Aorta (tissue), 5 donors: ENCODE data around the gene HNRNPA2B1. TPM values are rescaled to one million over a fixed set of nuclear protein-coding genes. Genes with fewer than 3 reads are reported as not detected.
"Not testable (repeated sequence)": the region's sequence is repeated elsewhere in the genome, so short reads cannot be mapped to it uniquely, and the experiment has no call there.

ENCODE experiments used
- ATAC-seq: fragments of 200-7000 bp; cut with Tn5 transposase; one replicate; pipeline ENCODE4 v1.9.1; 2022; ENCODE audit warnings: moderate library complexity; ENCODE audit not compliant: low FRiP score
- DNase-seq, 2 donors: peaks; one replicate each; pipeline ENCODE4 v3.0.0-alpha.2; 2020
- H3K27ac ChIP-seq, 2 donors: one replicate each; pipeline ENCODE4 v1.5.1; 2013; ENCODE audit warnings: low read length in 2 of 2, mild to moderate bottlenecking in 2 of 2, moderate library complexity in 2 of 2, control low read depth in 1 of 2, inconsistent platforms in 1 of 2, low read depth in 1 of 2
- H3K27me3 ChIP-seq, 2 donors: one replicate each; pipeline ENCODE4 v1.6.1; 2013; ENCODE audit warnings: control low read depth in 1 of 2, low read length in 1 of 2, mild to moderate bottlenecking in 1 of 2, moderate library complexity in 1 of 2; ENCODE audit not compliant: insufficient read depth in 2 of 2, control insufficient read depth in 1 of 2
- H3K36me3 ChIP-seq, 2 donors: one replicate each; pipeline ENCODE4 v1.6.1; 2013; ENCODE audit warnings: control low read depth in 1 of 2, low read length in 1 of 2, mild to moderate bottlenecking in 1 of 2; ENCODE audit not compliant: insufficient read depth in 2 of 2, control insufficient read depth in 1 of 2
- H3K4me1 ChIP-seq, 2 donors: one replicate each; pipeline ENCODE4 v1.6.1; 2013; ENCODE audit warnings: low read length in 2 of 2, control low read depth in 1 of 2, mild to moderate bottlenecking in 1 of 2, moderate library complexity in 1 of 2; ENCODE audit not compliant: insufficient read depth in 2 of 2, control insufficient read depth in 1 of 2
- H3K4me3 ChIP-seq, 2 donors: one replicate each; pipeline ENCODE4 v1.5.1; 2013; ENCODE audit warnings: low read length in 2 of 2, control low read depth in 1 of 2, mild to moderate bottlenecking in 1 of 2
- H3K9me3 ChIP-seq: one replicate; pipeline ENCODE4 v1.6.1; 2013; ENCODE audit warnings: mild to moderate bottlenecking, low read length; ENCODE audit not compliant: control insufficient read depth
- WGBS, 2 donors: extraction: QIAGEN DNeasy Blood & Tissue Kit; methylation state at CpG; one replicate each; pipeline ENCODE4 v1.1.7; 2013; 5-methylcytosine and 5-hydroxymethylcytosine counted together
- intact Hi-C, 2 donors: fragments of 100-400 bp; cut with DNase I; formaldehyde crosslinking; loops; one replicate each; pipeline versions ENCODE4 v1.14.2 to v1.15.0; 2022
- polyA plus RNA-seq, 2 donors: library from polyadenylated mRNA; stranded (reverse); fragments of 200-250 nt; gene quantifications; one replicate each; pipeline ENCODE4 v1.2.3, GENCODE V29; 2013
- total RNA-seq, 2 donors: library from RNA; stranded (reverse); fragmentation: NEBNext Ultra II Directional; extraction: Animal tissue kit (Norgen Biotek cat#: 25700); gene quantifications; one replicate each; pipeline ENCODE4 v1.2.1, GENCODE V29; 2021
- donor health status: healthy with polysubstance abuse.
- donor health status: Bipolar disorder and iron deficiency.
- donor health status: DM: no; HTN: no; CAD: no.
- donor health status: DM: no; HTN: no; CAD: no.
- donor health status: DM: yes; HTN: yes; CAD: no.

The HNRNPA2B1 gene
- total and polyA plus RNA-seq, 4 donors = 332 to 392 (median 350) TPM

DNA sequence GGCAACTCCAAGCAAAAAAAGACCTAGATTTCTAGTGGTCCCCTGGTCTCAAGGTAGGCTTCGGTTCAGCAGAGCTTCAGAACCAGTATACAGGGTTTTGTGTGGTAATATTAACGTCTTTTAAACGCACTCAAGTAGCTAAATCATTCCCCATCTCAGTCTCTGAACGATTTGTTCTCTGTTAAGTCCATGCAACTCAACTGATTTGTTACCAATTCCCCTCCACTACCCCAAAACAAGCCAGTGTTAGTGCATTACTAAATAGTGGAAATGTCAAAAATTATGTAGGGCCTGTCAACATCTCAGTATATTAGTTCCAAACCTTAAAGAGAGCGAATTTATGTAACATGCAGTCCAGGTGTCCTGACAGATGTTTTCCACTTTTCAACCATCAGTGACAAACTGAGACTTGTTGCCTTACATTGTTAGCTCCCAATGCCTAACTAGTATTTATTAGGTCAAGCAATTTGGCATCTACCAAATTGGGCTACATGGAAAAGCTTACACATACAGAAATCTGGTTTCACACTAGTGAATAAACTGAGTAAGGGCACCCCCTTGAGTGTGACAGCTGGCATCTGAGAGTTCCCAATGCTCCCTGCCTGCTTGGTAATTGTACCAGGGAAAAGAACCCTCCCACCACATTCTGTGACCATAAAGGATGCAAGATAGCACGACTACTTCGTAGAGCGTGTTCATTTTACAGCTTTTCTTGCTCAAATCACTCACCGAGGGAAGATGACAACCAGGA is 12.2 kb downstream of the HNRNPA2B1 start:
- Histone ChIP-seq H3K4me1 (peaks cover 0 to 6% of the 10 kb centered on the region in 2 donors), H3K36me3 (peaks cover 7 to 8% of the 10 kb centered on the region in 2 donors), H3K4me3 (no peak overlapping the region), H3K27me3 (no peaks in the 10 kb centered on the region), H3K9me3 (no peaks in the 10 kb centered on the region), H3K27ac (no peak overlapping the region)
- intact Hi-C loops = no loop called here
- WGBS, 2 donors = 87 to 89% methylated on average over 9 of the region's 9 CpGs
- ATAC-seq (no peak), DNase-seq (no peak)

DNA sequence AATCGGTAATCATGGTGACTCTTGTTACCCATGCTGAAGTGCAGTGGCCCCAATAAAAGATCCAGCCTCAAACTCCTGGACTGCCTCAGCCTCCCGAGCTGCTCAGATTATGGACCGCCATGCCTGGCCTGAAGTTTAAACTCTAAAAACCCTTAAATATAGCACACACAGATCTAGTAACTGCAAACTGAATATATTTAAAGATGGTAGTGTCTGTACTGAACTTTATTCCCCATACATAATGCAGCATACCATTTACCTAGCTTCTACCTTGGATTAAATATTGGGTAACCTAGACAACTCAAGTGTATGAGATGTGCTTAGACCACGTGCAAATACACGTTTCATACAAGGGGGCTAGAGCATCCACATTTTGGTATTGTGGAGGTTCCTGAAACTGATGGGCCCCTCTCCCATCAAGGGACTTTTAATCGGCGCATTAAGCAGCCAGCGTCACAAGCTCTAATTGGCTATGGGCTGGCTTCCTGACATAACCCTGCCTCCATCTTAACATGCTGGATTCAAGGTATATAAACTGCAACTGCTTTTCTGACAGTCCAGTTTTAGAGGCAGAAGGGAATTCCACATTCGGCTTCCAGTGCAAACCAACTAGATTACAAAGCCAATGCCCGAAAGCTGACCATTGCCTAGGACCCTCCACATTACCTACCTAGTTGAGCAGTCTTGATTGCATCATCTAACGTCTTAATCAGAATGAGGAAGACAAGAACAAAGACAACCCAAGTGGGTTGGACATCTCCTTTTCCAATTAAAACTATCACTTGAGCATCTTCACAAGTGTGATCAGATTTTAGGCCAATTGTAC is 13.0 kb downstream of the HNRNPA2B1 start:
- no peak overlapping the region for H3K27ac ChIP-seq
- no peak overlapping the region for H3K4me3 ChIP-seq
- 75 to 77% methylated on average over 11 of the region's 11 CpGs for WGBS, 2 donors
- intact Hi-C loops = no loop called here
- ATAC-seq (no peak), DNase-seq (no peak)
- H3K27me3 ChIP-seq = no peaks in the 10 kb centered on the region
- peaks cover 0 to 6% of the 10 kb centered on the region in 2 donors for H3K4me1 ChIP-seq
- no peaks in the 10 kb centered on the region for H3K9me3 ChIP-seq
- peaks cover 7 to 8% of the 10 kb centered on the region in 2 donors for H3K36me3 ChIP-seq

DNA sequence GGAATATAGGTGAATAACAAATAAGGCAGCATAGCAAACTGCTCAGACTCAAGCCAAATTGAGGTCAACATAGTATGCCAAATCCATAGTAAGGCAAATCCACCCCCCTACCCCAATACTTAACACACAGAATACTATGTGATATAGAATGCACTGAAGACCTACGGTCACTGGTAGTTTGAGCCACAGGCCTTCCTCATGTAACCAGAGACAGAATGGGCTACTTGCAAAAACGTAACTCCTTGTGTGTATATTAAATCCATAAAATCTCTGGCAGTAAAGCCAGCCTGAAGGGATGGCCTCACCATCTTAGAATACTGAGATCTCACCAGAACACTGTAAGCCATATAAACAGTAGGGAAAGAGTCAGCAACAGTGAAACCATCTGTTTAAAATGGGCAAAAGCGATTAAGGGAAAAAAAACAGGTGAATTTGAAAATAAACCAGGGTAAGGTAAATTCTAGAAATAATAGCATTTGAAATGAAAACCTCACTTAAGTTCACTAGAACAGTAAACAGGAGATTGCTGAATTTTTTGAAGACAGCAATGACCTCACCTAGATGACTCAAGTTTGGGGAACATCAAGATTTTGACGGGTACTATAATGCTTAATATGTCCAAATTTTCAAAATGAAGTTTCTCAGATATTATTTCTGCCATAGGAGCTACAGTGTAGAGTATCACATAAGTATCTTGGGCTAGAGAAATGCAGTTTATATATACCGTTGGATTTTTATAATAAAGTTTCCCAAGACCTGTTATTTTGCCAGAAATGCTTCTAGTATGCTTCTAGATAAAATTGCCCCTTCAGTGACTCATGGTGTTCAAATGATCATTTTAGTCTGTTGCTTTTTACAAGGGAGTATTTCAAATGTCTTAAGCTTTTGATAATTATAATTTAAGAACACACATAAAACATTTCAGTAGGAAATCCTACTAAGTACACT is 13.9 kb downstream of the HNRNPA2B1 start:
- H3K4me1 ChIP-seq = peaks cover 0 to 2% of the 10 kb centered on the region in 2 donors
- no peak overlapping the region for H3K4me3 ChIP-seq
- intact Hi-C loops = no loop called here
- no peak overlapping the region for H3K27ac ChIP-seq
- H3K27me3 ChIP-seq = no peaks in the 10 kb centered on the region
- DNase-seq = no peak
- H3K36me3 ChIP-seq = peaks cover 4 to 8% of the 10 kb centered on the region in 2 donors
- no peak for ATAC-seq
- no peaks in the 10 kb centered on the region for H3K9me3 ChIP-seq
- WGBS, 2 donors = 77 to 81% methylated on average over 5 of the region's 5 CpGs

DNA sequence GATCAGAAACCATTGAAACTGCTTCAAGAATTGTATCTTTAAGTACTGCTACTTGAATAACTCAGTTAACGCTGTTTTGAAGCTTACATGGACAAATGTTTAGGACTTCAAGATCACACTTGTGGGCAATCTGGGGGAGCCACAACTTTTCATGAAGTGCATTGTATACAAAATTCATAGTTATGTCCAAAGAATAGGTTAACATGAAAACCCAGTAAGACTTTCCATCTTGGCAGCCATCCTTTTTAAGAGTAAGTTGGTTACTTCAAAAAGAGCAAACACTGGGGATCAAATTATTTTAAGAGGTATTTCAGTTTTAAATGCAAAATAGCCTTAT is 14.7 kb downstream of the HNRNPA2B1 start:
- Histone ChIP-seq H3K27ac (no peak overlapping the region), H3K27me3 (no peaks in the 10 kb centered on the region), H3K4me1 (peaks cover 0 to 2% of the 10 kb centered on the region in 2 donors), H3K4me3 (no peak overlapping the region), H3K9me3 (no peaks in the 10 kb centered on the region), H3K36me3 (peaks cover 3 to 8% of the 10 kb centered on the region in 2 donors)
- no peak for ATAC-seq
- no peak for DNase-seq
- intact Hi-C loops = no loop called here
- 92 to 94% methylated on average over 1 of the region's 1 CpG for whole genome bisulfite sequencing, 2 donors

DNA sequence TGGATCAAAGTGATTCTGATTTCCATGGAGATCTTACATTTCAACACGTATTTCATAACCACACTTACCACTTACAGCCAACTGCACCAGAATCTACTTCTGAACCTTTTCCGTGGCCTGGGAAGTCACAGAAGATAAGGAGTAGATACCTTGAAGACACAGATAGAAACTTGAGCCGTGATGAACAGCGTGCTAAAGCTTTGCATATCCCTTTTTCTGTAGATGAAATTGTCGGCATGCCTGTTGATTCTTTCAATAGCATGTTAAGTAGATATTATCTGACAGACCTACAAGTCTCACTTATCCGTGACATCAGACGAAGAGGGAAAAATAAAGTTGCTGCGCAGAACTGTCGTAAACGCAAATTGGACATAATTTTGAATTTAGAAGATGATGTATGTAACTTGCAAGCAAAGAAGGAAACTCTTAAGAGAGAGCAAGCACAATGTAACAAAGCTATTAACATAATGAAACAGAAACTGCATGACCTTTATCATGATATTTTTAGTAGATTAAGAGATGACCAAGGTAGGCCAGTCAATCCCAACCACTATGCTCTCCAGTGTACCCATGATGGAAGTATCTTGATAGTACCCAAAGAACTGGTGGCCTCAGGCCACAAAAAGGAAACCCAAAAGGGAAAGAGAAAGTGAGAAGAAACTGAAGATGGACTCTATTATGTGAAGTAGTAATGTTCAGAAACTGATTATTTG is 15.3 kb downstream of the HNRNPA2B1 start:
- Histone ChIP-seq H3K4me1 (peaks cover 0 to 2% of the 10 kb centered on the region in 2 donors), H3K27ac (no peak overlapping the region), H3K4me3 (no peak overlapping the region), H3K36me3 (peaks cover 0 to 8% of the 10 kb centered on the region in 2 donors), H3K9me3 (no peaks in the 10 kb centered on the region), H3K27me3 (no peaks in the 10 kb centered on the region)
- ATAC-seq = no peak
- no peak for DNase-seq
- intact Hi-C loops = no loop called here
- 93 to 95% methylated on average over 10 of the region's 10 CpGs for WGBS, 2 donors

DNA sequence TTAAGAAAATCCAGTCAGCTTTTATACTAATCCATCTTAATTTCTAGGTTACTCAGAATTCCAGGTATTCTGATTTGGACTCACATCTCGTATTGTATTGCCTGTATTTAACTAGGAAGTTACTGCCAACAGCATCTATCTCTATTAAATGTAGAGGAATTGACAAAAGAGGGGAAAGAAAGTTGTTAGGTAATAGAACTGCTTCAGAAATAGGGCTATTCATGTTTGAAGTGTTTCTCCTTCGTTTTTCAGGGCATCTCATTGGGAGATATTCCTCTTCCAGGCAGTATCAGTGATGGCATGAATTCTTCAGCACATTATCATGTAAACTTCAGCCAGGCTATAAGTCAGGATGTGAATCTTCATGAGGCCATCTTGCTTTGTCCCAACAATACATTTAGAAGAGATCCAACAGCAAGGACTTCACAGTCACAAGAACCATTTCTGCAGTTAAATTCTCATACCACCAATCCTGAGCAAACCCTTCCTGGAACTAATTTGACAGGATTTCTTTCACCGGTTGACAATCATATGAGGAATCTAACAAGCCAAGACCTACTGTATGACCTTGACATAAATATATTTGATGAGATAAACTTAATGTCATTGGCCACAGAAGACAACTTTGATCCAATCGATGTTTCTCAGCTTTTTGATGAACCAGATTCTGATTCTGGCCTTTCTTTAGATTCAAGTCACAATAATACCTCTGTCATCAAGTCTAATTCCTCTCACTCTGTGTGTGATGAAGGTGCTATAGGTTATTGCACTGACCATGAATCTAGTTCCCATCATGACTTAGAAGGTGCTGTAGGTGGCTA is 16.1 kb downstream of the HNRNPA2B1 start:
- H3K27ac ChIP-seq, DNase-seq, H3K4me1 ChIP-seq, ATAC-seq, H3K27me3 ChIP-seq, H3K9me3 ChIP-seq, intact Hi-C loops, H3K36me3 ChIP-seq, H3K4me3 ChIP-seq: not testable (repeated sequence)
- WGBS, 2 donors = 70 to 75% methylated on average over 4 of the region's 4 CpGs

DNA sequence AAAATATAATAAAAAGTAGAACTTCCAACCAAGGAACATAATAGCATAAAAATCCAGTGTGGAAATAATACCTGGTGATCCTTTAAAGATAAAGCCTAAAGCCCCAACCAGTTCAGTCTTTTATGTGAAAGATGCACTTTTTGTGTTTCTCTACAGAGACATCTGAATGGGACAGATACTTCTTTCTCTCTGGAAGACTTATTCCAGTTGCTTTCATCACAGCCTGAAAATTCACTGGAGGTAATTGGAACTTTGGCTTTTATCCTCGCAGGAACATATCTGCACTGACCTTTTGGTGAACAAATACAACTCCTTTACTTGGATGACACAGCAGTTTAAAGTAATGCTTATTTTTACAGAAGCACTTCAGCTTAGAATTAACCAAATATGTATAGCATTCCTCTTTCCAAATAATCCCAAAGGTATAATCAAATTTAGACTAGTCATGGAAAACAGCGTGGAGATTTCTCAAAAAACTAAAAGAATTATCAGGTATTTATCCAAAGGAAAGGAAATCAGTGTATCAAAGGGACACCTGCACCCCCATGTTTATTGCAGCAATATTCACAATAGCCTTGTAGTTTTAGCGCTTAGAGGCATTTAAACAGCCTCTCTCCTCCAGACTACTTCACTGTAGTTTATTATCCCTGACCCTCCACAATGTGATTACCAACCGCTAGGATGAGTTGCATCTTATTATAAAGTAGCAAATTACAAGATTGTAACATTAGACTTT is 16.8 kb downstream of the HNRNPA2B1 start:
- intact Hi-C loops = no loop called here
- H3K27ac ChIP-seq = no peak overlapping the region
- no peak for ATAC-seq
- no peak overlapping the region for H3K4me3 ChIP-seq
- no peaks in the 10 kb centered on the region for H3K9me3 ChIP-seq
- no peak for DNase-seq
- H3K36me3 ChIP-seq = peaks cover 0 to 5% of the 10 kb centered on the region in 2 donors
- H3K4me1 ChIP-seq = no peaks in the 10 kb centered on the region
- 66 to 69% methylated on average over 4 of the region's 4 CpGs for WGBS, 2 donors
- no peaks in the 10 kb centered on the region for H3K27me3 ChIP-seq
